PC-9 (cell line): Measurements from ENCODE around the gene IQSEC3. TPM values are rescaled to one million over a fixed set of nuclear protein-coding genes. Genes with fewer than 3 reads are reported as not detected.

Experiments used
- BruUV-seq: library from RNA; stranded (reverse); fragments of 400-500 nt; replicated peaks from 2 replicates; lab custom pipeline; 2021; lab: Mats Ljungman, UMichigan
- CTCF ChIA-PET: fragments of 300-600 bp; sonication (Branson Sonifier 250); formaldehyde crosslinking; loops from one replicate; lab custom pipeline; 2022; ENCODE audit warnings: antibody characterized with exemption; lab: Charles Lee
- POLR2A ChIA-PET: fragments of 300-600 bp; sonication (Branson Sonifier 250); formaldehyde crosslinking; loops from one replicate; lab custom pipeline; 2022; ENCODE audit warnings: antibody characterized with exemption; ENCODE audit not compliant: unreplicated experiment; lab: Charles Lee
- DNase-seq, 2 experiments: peaks; one replicate each; pipeline versions ENCODE4 v3.0.0 to v3.0.0-alpha.2; 2015 to 2022; ENCODE audit warnings: mixed read lengths in 1 of 2
- H2AFZ ChIP-seq: fragments of 200-600 bp; sonication (generic); 2 replicates; pipeline ENCODE4 v1.8.1; 2017; ENCODE audit warnings: antibody characterized with exemption
- H3F3A ChIP-seq: fragments of 200-600 bp; sonication (generic); 2 replicates; pipeline ENCODE4 v1.8.1; 2017; ENCODE audit warnings: antibody characterized with exemption, mild to moderate bottlenecking, low read depth; ENCODE audit not compliant: insufficient read depth
- H3K27ac ChIP-seq: fragments of 200-600 bp; sonication (generic); 2 replicates; pipeline ENCODE4 v1.6.1; 2016; ENCODE audit warnings: mixed run types
- H3K27me3 ChIP-seq: fragments of 200-600 bp; sonication (generic); 2 replicates; pipeline ENCODE4 v1.6.1; 2016; ENCODE audit warnings: low read depth, mixed run types; ENCODE audit not compliant: insufficient read depth
- H3K36me3 ChIP-seq: fragments of 200-600 bp; sonication (generic); 2 replicates; pipeline ENCODE4 v1.6.1; 2016; ENCODE audit warnings: low read depth, mixed run types
- H3K4me1 ChIP-seq: fragments of 200-600 bp; sonication (generic); replicated peaks from 2 replicates; pipeline ENCODE4 v1.6.1; 2016; ENCODE audit warnings: mixed run types; ENCODE audit not compliant: insufficient read depth
- H3K4me2 ChIP-seq: fragments of 200-600 bp; sonication (generic); 2 replicates; pipeline ENCODE4 v1.6.1; 2017; ENCODE audit warnings: mixed run types
- H3K4me3 ChIP-seq: fragments of 200-600 bp; sonication (generic); 2 replicates; pipeline ENCODE4 v1.6.1; 2016; ENCODE audit warnings: mixed run types
- H3K79me2 ChIP-seq: fragments of 200-600 bp; sonication (generic); 2 replicates; pipeline ENCODE4 v1.6.1; 2017; ENCODE audit warnings: low read depth, mixed run types
- H3K9me2 ChIP-seq: fragments of 200-600 bp; sonication (generic); 2 replicates; pipeline ENCODE4 v1.8.1; 2017; ENCODE audit warnings: mild to moderate bottlenecking; ENCODE audit not compliant: insufficient read depth
- H3K9me3 ChIP-seq: fragments of 200-600 bp; sonication (generic); 2 replicates; pipeline ENCODE4 v1.8.1; 2016; ENCODE audit warnings: low read depth; ENCODE audit not compliant: insufficient read depth
- H4K20me1 ChIP-seq: fragments of 200-600 bp; sonication (generic); 2 replicates; pipeline ENCODE4 v1.8.1; 2017; ENCODE audit not compliant: insufficient read depth
- CTCF ChIP-seq: fragments of 200-600 bp; sonication (generic); conservative IDR thresholded peaks from 2 replicates; pipeline ENCODE4 v1.6.1; 2017; ENCODE audit warnings: mixed run types, antibody characterized with exemption, mild to moderate bottlenecking, moderate library complexity
- EZH2 ChIP-seq: fragments of 200-600 bp; sonication (generic); IDR thresholded peaks from 2 replicates; pipeline ENCODE4 v1.8.0; 2017; ENCODE audit warnings: antibody characterized with exemption, low read depth
- intact Hi-C: fragments of 100-400 bp; cut with micrococcal nuclease; formaldehyde crosslinking; loops from one replicate; pipeline ENCODE4 v1.10.0; 2022; ENCODE audit not compliant: unreplicated experiment
- total RNA-seq: library from RNA; stranded (reverse); gene quantifications from 2 replicates; pipeline ENCODE4 v1.2.3, GENCODE V29; 2021

The IQSEC3 gene
- total RNA-seq, 1 experiment from 2014 or later, result not detected

- ChIA-PET POLR2A (interaction anchor here (0.7 kb wide), 1 partner anchor 16 kb away, joined by 5 read pairs; no protein-coding TSS in a partner anchor), CTCF (no interaction called here)
- H3F3A ChIP-seq, result peaks cover 8% of the 10 kb centered on the region; the same call in 1 of the 2 replicates
- H3K79me2 ChIP-seq, result no peaks in the 10 kb centered on the region
- no peak overlapping the region for H3K27ac ChIP-seq
- BruUV-seq, result no TSS peak
- no peak overlapping the region for H3K4me3 ChIP-seq
- no peaks in the 10 kb centered on the region for H3K36me3 ChIP-seq
- intact Hi-C loops, result no loop called here
- no peak for DNase-seq
- no peaks in the 10 kb centered on the region for H3K9me2 ChIP-seq
- no peak overlapping the region for H3K4me2 ChIP-seq
- TF ChIP-seq CTCF, result no peak
- no peak for TF ChIP-seq EZH2
- H2AFZ ChIP-seq, result no peak overlapping the region
- peaks cover 27% of the 10 kb centered on the region for H3K4me1 ChIP-seq
- no peaks in the 10 kb centered on the region for H4K20me1 ChIP-seq
- H3K27me3 ChIP-seq, result no peaks in the 10 kb centered on the region
- no peaks in the 10 kb centered on the region for H3K9me3 ChIP-seq
Observed at GRCh38 chr12:180445-180844, 113.9 kb downstream of the IQSEC3 start.

GRCh38 chr12:181921-182320 lies 115.4 kb downstream of the IQSEC3 start:
- no peak for DNase-seq
- Histone ChIP-seq H3F3A (peaks cover 8% of the 10 kb centered on the region; the same call in 1 of the 2 replicates), H4K20me1 (no peaks in the 10 kb centered on the region), H3K4me3 (no peak overlapping the region), H3K9me3 (no peaks in the 10 kb centered on the region), H3K4me2 (0 out of 2 replicates have a peak overlapping the region, but pooled peaks have one; percentile 35), H3K27ac (no peak overlapping the region), H3K9me2 (no peaks in the 10 kb centered on the region), H3K36me3 (no peaks in the 10 kb centered on the region), H2AFZ (no peak overlapping the region), H3K27me3 (no peaks in the 10 kb centered on the region), H3K4me1 (peaks cover 17% of the 10 kb centered on the region), H3K79me2 (no peaks in the 10 kb centered on the region)
- intact Hi-C loops, result no loop called here
- no TSS peak for BruUV-seq
- TF ChIP-seq EZH2 (no peak), CTCF (no peak)
- CTCF ChIA-PET, result no interaction called here
- POLR2A ChIA-PET, result interaction anchor here (0.7 kb wide), 1 partner anchor 17 kb away, joined by 3 read pairs; no protein-coding TSS in a partner anchor

GRCh38 chr12:182381-182892 lies 115.9 kb downstream of the IQSEC3 start:
- H3K36me3 ChIP-seq, result no peaks in the 10 kb centered on the region
- H3K4me3 ChIP-seq, result no peak overlapping the region
- intact Hi-C loops, result no loop called here
- no peaks in the 10 kb centered on the region for H3K9me2 ChIP-seq
- CTCF ChIA-PET, result no interaction called here
- H3F3A ChIP-seq, result peaks cover 8% of the 10 kb centered on the region; the same call in 1 of the 2 replicates
- H3K9me3 ChIP-seq, result no peaks in the 10 kb centered on the region
- no peak overlapping the region for H2AFZ ChIP-seq
- no peaks in the 10 kb centered on the region for H3K27me3 ChIP-seq
- H3K4me2 ChIP-seq, result peak overlapping the region; percentile 35; the same call in 1 of the 2 replicates
- peaks cover 12% of the 10 kb centered on the region for H3K4me1 ChIP-seq
- no peak for TF ChIP-seq CTCF
- no peak for TF ChIP-seq EZH2
- H4K20me1 ChIP-seq, result no peaks in the 10 kb centered on the region
- no TSS peak for BruUV-seq
- DNase-seq, result peak; percentile 30 to 67
- no peak overlapping the region for H3K27ac ChIP-seq
- POLR2A ChIA-PET, result interaction anchor here (0.7 kb wide), 1 partner anchor 16 kb away, joined by 3 read pairs; no protein-coding TSS in a partner anchor
- H3K79me2 ChIP-seq, result no peaks in the 10 kb centered on the region
